IPS DF 4.7 (cell line): ENCODE measurements around the gene BCL11B.

Experiments
- DNase-seq: peaks from one replicate; pipeline ENCODE4 v3.0.0-alpha.2; 2013; ENCODE audit warnings: low spot score; ENCODE audit errors: extremely low read depth

BCL11B gene

DNA sequence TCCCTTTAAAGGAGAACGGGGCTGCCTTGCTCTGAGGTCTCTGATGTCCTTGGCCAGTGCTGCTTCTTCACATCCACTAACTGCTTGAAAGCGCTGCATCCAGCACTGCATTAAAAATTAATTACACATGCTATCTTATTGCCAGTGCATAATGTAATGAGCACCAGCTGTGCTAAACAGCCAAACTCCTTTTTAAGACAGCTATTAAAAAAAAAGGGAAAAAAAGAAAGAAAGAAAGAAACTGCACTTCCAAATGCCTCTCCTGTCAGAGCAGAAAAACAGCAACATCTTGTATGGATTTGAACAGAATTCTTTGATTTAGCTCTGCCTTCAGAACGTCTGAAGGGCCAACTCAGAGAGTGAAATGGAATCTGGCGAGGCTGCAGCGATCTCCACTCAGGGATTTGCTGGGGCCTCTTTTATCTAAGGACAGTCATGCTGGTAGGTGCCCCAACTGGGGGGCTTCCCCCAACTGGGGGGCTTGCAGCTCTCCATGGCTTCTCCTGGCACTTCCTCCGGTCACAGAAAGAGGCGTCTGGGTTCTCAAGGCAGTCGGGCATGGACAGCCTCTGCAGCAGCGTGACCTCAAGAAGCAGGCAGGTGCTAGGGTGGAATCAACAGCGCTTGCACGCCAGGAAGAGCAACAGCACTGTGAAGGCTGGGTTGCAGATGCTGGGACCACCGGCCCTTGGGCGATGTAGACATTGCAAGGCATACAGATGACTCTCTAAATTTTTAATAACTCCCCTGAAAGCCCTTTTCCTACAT, 46.4 kb downstream of the BCL11B start:
- no peak for DNase-seq

DNA sequence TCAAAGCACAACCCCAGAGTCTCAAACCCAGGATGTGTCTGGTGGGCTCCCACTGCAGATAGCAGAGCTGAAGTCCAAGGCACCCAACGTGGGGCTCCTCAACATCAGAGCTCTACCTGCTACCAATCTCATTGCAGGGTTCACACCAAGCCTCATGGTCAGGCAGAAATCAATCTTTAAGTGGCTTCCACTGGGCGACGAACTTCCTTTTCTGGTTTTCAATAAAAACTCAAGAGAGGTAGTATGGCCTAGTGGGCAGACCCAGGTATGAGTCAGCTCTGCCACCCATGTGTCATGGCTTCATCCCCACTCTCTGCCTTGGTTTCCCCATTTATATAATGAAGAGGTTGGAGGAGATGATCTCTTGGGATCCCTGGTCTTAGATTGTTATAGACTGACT, 47.0 kb downstream of the BCL11B start:
- no peak for DNase-seq

DNA sequence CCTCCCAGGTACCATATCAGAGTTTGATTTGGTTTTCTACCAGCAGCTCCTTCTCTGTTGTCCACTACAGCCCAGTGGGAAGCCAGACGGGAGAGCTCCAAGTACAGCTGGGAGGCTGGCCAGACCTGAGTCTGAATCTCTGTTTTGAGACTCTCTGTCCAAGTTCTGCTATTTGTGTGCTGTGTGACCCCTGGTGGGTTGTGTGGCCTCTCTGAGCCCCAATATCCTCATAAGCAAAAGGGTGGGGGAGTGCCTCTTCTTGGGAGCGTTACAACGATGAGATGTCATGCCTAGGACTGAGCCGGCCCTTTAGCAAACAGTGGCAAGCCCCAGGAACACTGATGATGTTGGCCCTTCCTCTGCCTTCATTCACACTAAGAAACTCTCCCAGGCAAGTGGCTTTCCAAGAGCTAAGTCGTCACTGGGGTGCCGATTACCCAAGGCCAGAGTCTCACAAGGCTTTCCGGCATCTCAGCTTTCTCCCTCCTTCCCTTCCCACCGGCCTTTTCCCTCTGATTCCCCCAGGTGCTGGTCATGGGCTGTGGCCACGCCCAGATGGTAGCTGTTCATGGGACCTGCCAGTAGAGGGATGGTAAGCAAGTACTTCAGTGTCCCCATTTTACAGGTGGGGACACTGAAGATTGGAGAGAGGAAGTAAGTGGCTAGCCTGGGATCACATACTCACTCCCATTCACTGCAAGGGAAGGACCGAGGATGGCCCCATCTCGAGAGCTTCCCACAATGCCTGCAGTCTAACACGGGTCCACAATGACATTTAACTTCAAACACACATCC, 47.7 kb downstream of the BCL11B start:
- no peak for DNase-seq

- no peak for DNase-seq
Observed at GRCh38 chr14:99221445-99221844, 50.6 kb downstream of the BCL11B start.

DNA sequence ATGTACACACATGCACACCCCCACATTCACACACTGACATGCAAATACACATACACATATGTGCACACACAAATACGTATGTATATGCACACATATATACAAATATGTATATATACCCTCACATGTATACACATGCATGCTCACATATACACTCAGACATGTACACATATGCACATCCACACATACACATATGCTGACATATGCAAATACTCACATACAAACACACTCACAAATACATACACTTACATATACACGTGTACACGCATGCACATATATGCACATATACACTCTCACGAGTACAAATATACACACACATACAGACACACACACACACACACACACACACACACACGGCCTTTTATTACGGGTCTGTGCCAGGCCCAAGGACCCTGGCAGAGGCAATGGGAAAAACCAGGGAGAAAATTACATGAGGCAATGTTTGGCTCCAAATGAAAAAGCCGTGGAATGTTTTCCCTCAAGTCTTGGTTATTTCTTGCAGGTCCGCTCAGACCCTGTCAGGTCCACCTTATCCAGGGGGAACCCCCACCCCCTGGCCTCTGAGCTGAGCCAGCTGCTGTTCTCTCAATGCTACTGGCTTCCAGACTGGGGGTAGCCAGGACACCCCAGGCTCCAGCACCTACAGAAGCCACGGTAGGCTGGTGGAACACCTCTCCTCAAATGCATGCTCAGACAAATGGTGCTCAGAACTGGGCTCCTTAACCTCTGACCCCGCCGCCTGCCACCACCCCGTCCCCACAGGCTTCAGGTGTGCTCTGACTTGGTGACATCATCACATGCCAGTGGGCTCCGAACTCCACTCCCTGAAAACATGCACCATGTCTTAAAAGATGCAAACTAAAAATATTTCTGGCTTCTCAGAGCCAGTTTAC, 54.7 kb downstream of the BCL11B start:
- DNase-seq = no peak

DNA sequence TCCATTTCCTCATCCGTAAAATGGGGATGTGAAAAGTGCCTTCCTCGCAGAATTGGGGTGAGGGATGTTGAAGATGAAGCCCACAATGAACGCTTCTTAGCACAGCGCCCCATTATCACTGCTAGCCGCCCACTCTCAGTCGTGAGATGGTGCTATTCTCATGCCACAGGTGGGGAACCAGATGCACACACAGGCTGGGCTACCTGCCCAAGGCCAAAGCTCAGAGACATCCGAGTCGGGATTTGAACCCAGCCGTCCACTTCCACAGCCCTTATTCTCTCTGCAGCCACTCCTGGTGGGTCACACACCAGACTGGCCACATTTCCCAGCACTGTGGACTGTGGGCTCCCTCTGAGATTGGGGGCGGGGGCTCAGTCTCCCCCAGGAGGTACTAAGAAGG, 55.8 kb downstream of the BCL11B start:
- no peak for DNase-seq

DNA sequence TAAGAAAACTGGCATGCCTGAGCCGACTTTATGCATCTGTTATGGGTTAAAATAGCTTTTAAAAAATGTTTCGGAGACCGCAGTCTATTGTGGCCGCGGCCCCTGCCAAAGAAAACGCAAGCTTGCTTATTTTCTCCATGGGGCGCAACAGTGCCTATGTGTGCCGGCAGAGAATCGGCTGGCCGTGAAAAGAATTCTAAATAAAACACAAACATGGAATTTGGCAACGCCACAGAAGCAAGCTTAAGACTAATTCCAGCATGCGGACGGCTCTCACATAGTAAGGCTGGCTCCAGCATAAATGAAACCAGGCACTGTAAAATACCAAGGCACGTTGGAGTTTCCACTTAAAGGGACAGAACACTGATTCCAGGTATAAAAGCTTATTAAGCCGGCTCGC, 56.7 kb downstream of the BCL11B start:
- DNase-seq = no peak

DNA sequence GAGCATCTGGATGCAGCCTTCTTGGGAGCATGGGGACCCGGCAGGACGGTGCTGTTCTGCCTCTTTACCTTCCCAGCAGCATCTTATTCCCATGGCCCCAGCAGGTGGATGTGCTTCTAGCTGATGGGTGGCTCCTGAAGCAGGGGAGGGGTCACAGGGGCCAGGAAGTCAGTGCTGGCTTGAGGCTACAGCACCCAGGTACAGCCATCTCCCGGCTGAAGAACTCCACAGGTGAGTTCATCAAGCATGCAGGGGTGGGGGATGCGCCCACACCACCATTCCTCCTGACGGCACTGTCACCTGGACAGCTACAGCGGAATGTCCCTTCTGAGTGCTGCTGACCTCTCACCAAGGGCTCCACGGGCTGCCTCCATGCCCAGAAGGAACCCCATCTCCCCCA, 57.3 kb downstream of the BCL11B start:
- no peak for DNase-seq

DNA sequence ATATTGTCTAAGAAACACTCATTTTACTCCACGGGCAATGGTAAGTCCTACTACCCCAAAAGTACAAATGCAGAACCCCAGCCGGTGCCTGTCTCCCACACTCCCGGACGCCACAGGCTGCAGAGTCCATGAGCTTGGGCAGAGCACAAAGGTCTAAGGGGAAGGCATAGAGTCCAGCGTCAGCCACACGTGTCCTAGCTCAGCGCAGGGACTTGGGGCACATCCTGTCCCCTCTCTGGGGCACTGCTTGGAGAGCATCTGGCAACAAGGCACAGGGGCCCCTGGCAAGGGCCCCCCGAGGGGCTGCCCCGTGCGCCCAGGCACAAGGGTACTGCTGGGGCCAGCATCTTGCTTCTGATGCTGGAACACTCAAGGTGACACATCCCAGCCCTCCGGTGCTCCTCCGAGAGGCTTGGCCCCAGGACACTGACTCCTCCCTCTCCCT, 58.4 kb downstream of the BCL11B start:
- DNase-seq = no peak

DNA sequence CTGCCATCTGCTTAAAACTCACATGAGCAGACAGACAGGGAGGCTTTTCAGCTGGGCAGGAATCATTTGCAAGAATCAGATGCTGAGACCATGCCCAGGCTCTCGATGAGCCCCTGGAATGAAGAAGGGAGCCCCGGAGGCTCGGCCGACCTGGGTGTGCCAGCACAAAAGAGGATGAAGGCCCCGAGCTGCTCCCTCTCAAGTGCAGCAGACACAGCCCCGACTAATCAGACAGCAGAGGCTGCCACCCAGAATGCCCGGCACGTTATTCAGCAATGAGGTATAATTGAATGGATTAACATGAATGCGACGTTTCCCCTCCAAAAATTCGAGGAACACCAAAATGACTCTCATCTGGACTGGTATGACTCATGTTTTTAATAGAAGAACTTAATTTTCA, 58.9 kb downstream of the BCL11B start:
- no peak for DNase-seq

- DNase-seq = no peak
Observed at GRCh38 chr14:99212646-99213045, 59.4 kb downstream of the BCL11B start.

GRCh38 chr14:99212199-99212598, 59.8 kb downstream of the BCL11B start:
- DNase-seq = no peak

GRCh38 chr14:99211410-99211809, 60.6 kb downstream of the BCL11B start:
- DNase-seq = no peak

GRCh38 chr14:99210333-99210732, 61.7 kb downstream of the BCL11B start:
- no peak for DNase-seq

- DNase-seq = no peak
Observed at GRCh38 chr14:99209409-99209808, 62.6 kb downstream of the BCL11B start.

DNA sequence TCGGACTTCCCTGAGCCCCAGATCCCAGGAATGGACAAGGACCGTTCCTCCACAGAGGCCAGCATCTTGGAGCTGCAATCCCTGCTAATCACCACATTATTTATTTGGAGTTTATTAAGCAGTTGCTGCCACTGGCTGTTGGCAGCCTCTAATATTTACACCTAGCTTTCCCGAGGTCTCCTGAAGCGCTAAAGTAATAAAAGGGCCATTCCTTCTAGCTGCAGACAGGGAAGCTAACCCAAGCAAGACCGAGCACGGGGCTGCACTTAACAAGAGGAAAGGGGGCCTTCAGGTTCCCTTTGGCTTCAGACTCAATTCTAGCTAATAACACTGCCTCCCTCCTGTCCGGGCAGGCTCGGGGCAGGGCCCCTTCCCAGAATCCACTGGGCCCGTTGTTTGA, 63.7 kb downstream of the BCL11B start:
- no peak for DNase-seq

- no peak for DNase-seq
Observed at GRCh38 chr14:99207456-99207855, 64.5 kb downstream of the BCL11B start.

DNA sequence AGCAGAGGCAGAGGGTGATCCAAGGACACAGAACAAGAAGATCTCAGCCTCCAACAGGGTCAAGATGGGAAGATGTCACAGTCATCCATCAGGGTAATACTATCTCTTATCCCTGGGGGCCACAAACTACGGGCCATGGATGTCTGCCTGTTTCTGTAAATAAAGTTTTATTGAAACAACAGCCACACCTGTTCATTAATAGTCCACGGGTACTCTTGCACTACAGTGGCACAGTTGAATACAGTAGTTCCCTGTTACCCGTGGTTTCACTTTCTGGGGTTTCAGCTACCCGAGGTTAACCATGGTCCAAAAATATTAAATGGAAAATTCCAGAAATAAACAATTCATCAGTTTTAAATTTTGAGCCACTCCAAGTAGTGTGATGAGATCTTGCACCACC, 65.9 kb downstream of the BCL11B start:
- DNase-seq = no peak

GRCh38 chr14:99205086-99205688, 66.8 kb downstream of the BCL11B start:
- no peak for DNase-seq

GRCh38 chr14:99203801-99204200, 68.2 kb downstream of the BCL11B start:
- DNase-seq = no peak

DNA sequence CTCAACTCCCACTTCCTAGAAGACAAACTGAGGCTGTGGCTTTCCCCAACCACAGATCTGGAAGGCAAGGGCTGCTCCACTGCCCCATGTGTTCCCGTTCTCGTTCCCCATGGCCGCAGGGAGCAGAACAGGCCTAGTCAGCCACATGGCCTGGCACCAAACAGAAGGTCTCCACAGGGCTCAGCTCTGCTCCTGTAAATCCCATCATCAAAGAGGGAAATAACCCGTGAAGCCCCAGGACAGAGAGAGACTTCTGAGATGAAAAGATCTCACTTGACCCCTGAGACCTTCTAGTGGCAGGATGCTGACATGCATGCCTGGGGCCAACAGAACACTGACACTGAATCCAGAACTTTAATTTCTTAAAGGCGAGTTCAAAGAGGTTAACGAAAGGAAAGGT, 68.9 kb downstream of the BCL11B start:
- DNase-seq = no peak
